Skin epidermis (tissue), 12 donors: Measurements from ENCODE around the gene C9orf50.

ENCODE experiments used
- H3K27ac ChIP-seq, 21 experiments: fragments of 200-600 bp; sonication (generic) in 11 of 21; one replicate each; pipeline ENCODE4 v1.5.0; 2020; ENCODE audit warnings: mild to moderate bottlenecking in 3 of 21, inconsistent platforms in 2 of 21, moderate library complexity in 2 of 21
- H3K4me3 ChIP-seq, 7 experiments: fragments of 200-600 bp; sonication (generic) in 2 of 7; one replicate each; pipeline ENCODE4 v1.5.0; 2020; ENCODE audit warnings: inconsistent platforms in 2 of 7, mild to moderate bottlenecking in 2 of 7, moderate library complexity in 1 of 7

The C9orf50 gene

GRCh38 chr9:129615407-129616285 lies 5.3 kb downstream of the C9orf50 start:
- Histone ChIP-seq H3K4me3 (no peak overlapping the region), H3K27ac (no peak overlapping the region)

GRCh38 chr9:129614932-129615331 lies 6.0 kb downstream of the C9orf50 start:
- Histone ChIP-seq H3K27ac (no peak overlapping the region), H3K4me3 (no peak overlapping the region)

DNA sequence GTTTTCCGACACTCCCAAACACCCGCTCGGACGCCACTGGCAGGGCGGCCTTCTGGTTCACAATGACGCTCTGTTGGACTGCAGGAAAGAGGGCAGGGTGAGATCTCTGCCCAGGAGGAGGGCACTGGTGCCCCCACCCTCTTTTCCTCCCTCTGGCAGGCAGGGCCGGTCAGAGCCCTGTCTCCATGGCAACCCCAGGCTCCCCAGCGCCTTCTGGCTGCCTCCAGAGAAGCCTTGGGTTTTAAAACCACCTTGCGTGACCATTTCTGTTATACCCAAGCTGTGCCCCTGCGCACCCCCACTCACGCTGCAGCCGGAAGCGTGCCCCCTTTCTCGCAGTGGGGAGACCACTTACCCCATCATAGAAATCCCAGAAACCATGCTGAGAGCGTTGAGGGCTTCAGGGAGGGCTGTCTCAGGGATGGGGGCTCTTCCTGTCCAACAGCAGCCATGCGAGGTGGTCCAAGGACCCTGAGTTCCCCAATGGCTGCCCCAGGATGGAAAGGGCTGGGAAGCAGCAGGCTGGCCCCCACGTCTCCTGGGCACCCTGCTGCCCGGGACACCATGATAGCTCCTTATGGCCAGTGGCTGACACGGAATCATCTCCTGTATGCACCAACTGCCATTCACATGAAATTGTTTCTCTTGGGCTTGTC lies 7.3 kb downstream of the C9orf50 start:
- Histone ChIP-seq H3K27ac (peak overlapping the region in 3 of 21 experiments; percentile 15 to 55 (median 43)), H3K4me3 (no peak overlapping the region)

DNA sequence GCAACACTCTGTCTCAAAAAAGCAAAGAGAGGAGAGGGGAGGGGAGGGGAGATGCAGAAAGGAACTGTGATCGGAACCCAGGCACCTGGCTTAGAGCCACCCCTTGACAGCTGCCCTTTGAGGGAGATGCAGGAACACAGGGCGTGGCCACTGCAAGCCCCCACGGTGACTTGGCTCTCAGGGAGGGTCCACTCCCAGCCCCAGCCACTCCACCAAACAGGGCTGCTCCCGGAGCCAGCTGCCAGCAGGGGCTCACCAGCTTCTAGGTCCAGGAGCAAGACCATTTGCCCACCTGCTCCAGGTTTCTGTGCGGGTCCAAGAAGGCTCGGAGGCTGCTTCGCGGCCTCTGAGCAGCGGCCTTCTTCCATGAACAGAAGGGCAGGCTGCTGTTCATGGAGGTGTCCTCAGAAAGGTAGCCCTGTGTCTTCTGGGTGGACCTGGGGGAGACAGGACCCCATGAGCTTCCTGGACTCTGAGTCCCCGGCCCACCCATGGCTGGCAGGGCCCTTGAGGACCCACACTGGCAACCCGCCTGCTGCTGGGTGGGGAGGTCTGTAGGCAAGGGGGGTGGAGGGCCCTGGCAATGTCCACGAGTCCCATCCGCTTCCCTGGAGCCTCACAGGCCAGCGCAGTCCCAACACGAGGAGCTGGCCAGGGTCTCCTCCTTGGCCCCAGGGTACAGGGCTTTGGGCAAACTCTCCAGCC lies 7.9 kb downstream of the C9orf50 start:
- H3K27ac ChIP-seq: peak overlapping the region in 3 of 21 experiments; percentile 15 to 55 (median 43)
- no peak overlapping the region for H3K4me3 ChIP-seq

DNA sequence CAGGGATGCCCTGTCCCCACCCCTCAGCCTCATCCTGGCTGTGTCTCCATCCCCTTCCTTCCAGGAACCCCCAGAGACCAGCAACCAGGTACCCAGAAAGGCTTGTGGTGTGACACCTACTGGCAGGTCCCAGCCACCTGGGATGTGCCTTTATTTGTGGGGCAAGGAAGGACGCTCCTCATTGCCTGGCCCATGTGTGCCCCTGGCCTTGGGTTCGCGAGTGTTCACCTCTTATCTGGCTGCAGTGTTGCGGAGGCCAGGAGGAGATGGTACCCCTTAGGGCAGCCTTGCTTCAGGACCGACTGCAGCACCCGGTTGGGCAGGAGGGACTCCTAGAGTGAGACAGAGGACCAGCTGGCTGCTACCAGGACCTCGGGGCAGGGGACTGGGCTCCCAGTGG lies 8.8 kb downstream of the C9orf50 start:
- H3K27ac ChIP-seq: no peak overlapping the region

DNA sequence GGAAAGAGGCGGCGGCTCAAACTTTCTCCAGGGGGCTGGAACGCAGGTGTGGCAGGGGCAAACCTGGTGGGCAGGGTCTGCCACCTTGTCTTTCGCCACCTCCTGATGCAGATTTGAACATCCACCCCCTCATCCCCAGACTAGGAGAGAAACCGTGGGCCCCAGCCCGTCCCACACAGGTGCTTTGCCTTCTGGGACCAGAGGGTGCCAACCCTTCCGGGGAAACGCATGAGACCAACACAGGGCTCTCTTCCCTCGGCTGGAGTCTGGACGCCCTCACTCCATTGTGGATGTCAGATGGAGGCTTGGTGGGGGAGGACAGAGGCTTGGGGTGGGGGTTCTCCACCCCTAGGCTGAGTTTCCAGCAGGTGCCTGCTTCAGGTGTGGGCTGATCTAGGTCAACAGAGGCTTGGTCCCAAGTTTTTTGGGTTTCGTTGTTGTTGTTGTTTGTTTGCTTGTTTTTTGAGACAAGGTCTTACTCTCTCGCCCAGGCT lies 9.5 kb downstream of the C9orf50 start:
- H3K27ac ChIP-seq: peak overlapping the region in 11 of 21 experiments; percentile 31 to 96 (median 90)
- H3K4me3 ChIP-seq: peak overlapping the region in 4 of 7 experiments; percentile 48 to 73 (median 55)

More for the DNA sequence above, 8.8 kb downstream of the C9orf50 start:
- no peak overlapping the region for H3K4me3 ChIP-seq

GRCh38 chr9:129610473-129611306 lies 10.2 kb downstream of the C9orf50 start:
- H3K4me3 ChIP-seq: peak overlapping the region; percentile 48 to 73 (median 54)
- peak overlapping the region; percentile 72 to 97 (median 90) for H3K27ac ChIP-seq

DNA sequence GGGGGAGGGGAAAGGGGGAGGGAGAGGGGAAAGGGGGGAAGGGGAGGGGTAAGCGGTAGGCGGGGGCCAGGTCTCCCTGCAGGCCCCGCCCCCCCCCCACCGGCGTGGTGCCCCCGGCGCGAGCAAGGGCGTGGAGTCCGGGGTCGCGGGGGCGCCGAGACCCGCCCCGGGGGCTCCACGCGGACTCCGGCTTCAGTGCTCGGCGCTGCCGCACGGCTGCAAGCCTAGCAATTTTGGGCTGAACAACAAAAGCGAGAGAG lies 10.8 kb downstream of the C9orf50 start:
- peak overlapping the region; percentile 48 to 73 (median 54) for H3K4me3 ChIP-seq
- peak overlapping the region; percentile 72 to 97 (median 90) for H3K27ac ChIP-seq

DNA sequence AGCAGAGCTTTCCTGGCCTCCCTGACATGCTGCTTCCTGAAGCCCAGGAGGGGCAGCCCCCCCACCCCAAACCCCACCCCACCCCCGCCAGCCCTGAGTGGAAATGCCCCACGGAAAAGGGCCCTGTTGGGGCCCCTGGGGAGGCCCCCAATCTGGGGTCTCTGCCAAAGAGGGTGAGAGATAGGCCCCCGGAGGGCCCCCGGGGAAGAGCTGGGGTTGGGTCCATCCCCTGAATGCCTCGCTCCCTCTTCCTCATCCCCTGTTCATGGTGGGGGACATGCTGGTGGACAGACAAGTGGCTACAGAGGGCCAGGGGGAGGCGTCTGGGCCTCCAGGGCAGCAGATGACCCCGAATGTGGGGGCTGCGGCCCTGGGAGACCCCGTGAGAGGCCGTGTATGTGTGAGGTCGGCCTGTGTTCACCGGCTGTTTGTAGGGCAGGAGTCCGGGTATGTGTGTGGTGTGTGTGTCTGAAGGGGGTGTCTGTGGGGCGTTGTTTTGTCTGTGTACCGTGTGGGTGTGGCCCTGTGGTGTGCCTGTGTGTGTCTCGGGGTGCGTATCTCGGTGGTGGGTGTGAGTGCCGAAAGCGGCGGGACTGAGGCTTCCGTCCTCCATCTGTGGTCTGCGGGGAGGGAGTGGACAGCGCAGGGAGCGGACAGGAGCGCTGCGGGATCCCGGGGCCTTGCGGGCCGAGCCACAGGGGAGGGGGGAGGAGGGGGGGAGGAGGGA lies 11.3 kb downstream of the C9orf50 start:
- H3K4me3 ChIP-seq: peak overlapping the region; percentile 48 to 73 (median 54)
- H3K27ac ChIP-seq: peak overlapping the region; percentile 72 to 97 (median 90)

- H3K4me3 ChIP-seq: no peak overlapping the region
- peak overlapping the region in 19 of 21 experiments; percentile 0 to 97 (median 89) for H3K27ac ChIP-seq
Observed at GRCh38 chr9:129608561-129609481, 12.1 kb downstream of the C9orf50 start.

DNA sequence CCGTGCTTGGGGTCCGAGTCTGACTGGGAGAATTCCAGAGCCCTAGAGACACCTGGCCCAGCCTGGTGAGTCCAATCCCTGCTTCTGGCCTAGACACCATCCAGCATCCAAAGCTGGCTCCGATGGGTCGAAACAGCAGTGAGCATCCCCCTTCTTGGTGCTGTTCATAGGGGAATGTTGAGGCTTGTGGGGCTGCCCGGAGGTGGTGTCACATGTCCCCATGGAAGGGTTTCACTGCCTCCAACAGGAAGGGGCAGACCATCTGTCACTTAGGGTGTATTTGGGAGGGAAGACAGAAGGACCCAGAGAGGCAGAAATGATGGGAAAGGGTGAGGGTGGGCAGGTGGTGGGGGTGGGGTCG lies 13.9 kb downstream of the C9orf50 start:
- no peak overlapping the region for H3K4me3 ChIP-seq
- peak overlapping the region in 16 of 21 experiments; percentile 18 to 97 (median 69) for H3K27ac ChIP-seq

GRCh38 chr9:129606161-129607026 lies 14.5 kb downstream of the C9orf50 start:
- Histone ChIP-seq H3K27ac (peak overlapping the region in 13 of 21 experiments; percentile 18 to 97 (median 70)), H3K4me3 (no peak overlapping the region)

- no peak overlapping the region for H3K27ac ChIP-seq
- H3K4me3 ChIP-seq: no peak overlapping the region
Observed at GRCh38 chr9:129604766-129605163, 16.1 kb downstream of the C9orf50 start.

DNA sequence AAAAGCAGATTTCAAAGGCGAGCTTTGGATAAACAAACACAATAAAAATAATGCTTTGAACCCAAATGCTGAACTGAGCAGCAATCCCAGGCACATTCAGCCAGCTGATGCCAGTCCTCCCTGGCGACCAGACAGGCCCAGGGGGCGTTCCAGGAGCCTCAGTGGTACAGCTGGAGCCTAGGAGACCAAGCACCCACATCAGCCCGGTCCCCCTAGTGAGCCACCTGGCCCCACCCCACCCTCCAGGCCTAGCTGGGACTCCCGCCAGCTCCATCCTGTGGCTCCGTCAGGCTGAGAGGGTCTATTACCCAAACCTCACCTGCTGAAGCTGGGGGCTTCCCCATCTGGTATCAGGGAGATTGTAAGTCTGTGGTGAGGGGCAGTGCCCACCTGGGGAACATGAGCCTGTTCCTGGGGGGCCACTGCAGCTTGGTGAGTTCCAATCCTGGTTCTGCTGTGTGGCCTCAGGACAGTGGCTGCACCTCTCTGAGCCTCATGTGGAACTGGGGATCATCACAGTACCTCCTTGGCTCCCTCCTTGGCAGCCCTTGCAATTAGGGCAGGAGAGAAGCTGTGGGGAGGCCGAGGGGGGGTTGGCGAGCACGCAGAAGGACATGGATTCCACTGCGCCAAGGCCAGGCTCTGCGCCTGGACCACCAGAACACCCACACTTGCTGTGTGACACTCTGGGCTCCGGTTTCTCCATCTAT lies 16.7 kb downstream of the C9orf50 start:
- peak overlapping the region in 1 of 21 experiments; percentile 11 for H3K27ac ChIP-seq
- H3K4me3 ChIP-seq: no peak overlapping the region

DNA sequence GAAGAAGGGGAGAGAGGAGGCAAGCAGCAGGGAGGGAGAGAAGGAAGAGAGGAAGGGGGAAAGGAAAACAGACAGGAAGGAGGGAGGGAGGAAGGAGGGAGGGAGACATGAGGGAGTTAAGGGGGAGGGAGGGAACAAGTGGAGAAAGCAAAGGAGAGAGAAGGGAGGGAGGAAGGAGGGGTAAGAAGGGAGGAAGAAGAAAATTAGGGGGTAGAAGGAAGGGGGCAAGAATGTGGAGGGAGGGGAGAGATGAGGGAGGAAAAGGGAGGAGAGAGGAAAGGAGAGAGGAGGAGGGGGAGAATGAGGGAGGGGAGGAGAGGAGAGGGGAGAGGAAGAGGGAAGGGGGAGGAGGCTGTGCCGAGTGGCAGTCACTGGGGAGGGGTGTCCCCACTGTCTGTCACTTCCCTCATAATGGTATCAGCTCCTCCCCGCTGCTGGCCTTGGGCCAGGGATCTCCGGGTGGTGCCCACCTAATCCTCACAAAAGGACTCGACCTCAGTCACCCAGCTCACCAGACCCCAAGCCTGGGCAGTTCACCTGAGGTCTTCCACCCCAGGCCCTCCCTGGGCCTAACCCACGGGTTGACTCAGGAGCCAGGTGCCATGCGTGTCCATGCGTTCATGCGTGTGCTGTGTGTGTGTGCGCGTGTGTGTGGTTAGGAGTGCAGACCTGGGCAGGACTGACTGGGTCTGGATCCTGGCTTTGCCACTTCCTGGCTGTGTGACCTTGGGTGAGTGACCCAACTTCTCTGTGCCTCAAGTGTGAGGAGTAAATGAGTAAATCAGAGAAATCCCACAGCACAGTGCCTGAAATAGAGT lies 18.1 kb downstream of the C9orf50 start:
- no peak overlapping the region for H3K27ac ChIP-seq
- H3K4me3 ChIP-seq: no peak overlapping the region
